Dedifferentiated amniotic fluid mesenchymal stem cell (primary cell): Measurements from ENCODE around the gene SPIN2A.
"Not testable (repeated sequence)": the region's sequence is repeated elsewhere in the genome, so short reads cannot be mapped to it uniquely, and the experiment has no call there.

Source experiments
- DNase-seq: peaks from one replicate; pipeline ENCODE4 v3.0.0-alpha.2; 2016; ENCODE audit errors: extremely low spot score

SPIN2A gene

DNA sequence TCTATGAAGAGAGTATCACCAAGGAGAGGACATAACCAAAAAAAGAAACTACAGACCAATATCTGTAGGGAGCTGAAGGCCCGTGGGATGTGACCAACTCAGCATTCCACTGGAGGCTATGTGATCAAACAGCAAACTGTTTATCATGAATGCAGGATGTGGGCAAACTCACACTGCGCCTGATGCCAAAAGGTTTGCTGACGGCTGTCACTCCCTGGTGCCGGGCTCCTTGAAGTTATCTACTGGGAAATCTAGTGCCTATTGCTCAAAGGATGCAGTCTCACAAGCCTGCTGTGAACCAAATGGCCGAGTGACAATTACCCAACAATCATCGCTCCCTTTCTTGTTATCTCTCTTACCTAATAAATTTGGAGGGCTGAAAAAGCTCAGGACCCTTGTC is 34.3 kb downstream of the SPIN2A start:
- not testable (repeated sequence) for DNase-seq
